H1 (cell line): ENCODE measurements around the gene PKD1. TPM values are rescaled to one million over a fixed set of nuclear protein-coding genes. Genes with fewer than 3 reads are reported as not detected.

Experiments used
- CTCF ChIA-PET: fragments of 300-600 bp; sonication (Branson Sonifier 250); formaldehyde crosslinking; loops from one replicate; lab custom pipeline; 2021; ENCODE audit not compliant: partially characterized antibody; lab: Charles Lee
- POLR2A ChIA-PET: fragments of 300-600 bp; sonication (Branson Sonifier 250); formaldehyde crosslinking; loops from one replicate; lab custom pipeline; 2021; ENCODE audit warnings: inconsistent platforms; ENCODE audit not compliant: partially characterized antibody; lab: Charles Lee
- DNase-seq, 2 experiments: peaks; one replicate each; pipeline versions ENCODE4 v3.0.0 to v3.0.0-alpha.2; 2010 to 2022; ENCODE audit warnings: low spot score in 2 of 2, low read depth in 1 of 2, mixed read lengths in 1 of 2
- FAIRE-seq: peaks from 2 replicates; lab custom pipeline; 2011; peaks lifted over from hg19 to GRCh38; lab: Jason Lieb, UNC
- H2AFZ ChIP-seq: 2 replicates; pipeline ENCODE4 v1.8.1; 2012; ENCODE audit warnings: low read length, inconsistent platforms
- H2AK5ac ChIP-seq: 2 replicates; pipeline ENCODE4 v1.6.1; 2013; ENCODE audit warnings: low read depth, low read length
- H2BK120ac ChIP-seq: replicated peaks from 2 replicates; pipeline ENCODE3; 2013; ENCODE audit warnings: low read depth, low read length, inconsistent platforms
- H2BK12ac ChIP-seq: 2 replicates; pipeline ENCODE4 v1.6.1; 2013; ENCODE audit warnings: low read depth, low read length
- H2BK15ac ChIP-seq: 2 replicates; pipeline ENCODE4 v1.6.1; 2013; ENCODE audit warnings: low read length
- H2BK20ac ChIP-seq: 2 replicates; pipeline ENCODE4 v1.6.1; 2013; ENCODE audit warnings: low read length
- H2BK5ac ChIP-seq: 2 replicates; pipeline ENCODE4 v1.6.1; 2013; ENCODE audit warnings: low read depth, low read length
- H3K14ac ChIP-seq: 2 replicates; pipeline ENCODE4 v1.6.1; 2013; ENCODE audit warnings: inconsistent platforms; ENCODE audit not compliant: insufficient read length
- H3K18ac ChIP-seq: 2 replicates; pipeline ENCODE4 v1.6.1; 2013; ENCODE audit warnings: low read length; ENCODE audit errors: extremely low read depth
- H3K23ac ChIP-seq: 2 replicates; pipeline ENCODE4 v1.6.1; 2013; ENCODE audit warnings: inconsistent platforms; ENCODE audit not compliant: insufficient read length
- H3K23me2 ChIP-seq: 2 replicates; pipeline ENCODE4 v1.6.1; 2013; ENCODE audit warnings: low read depth, low read length
- H3K27ac ChIP-seq: 2 replicates; pipeline ENCODE4 v1.6.1; 2011; ENCODE audit warnings: low read depth, low read length, inconsistent platforms
- H3K27me3 ChIP-seq, 4 experiments: replicated peaks in 1 of 4; 1 replicate in 1 of 4; 2 replicates in 3 of 4; pipeline versions ENCODE4 v1.6.1 to v1.8.1; 2011 to 2013; ENCODE audit warnings: low read length in 3 of 4, mild to moderate bottlenecking in 3 of 4, inconsistent platforms in 2 of 4, mixed read lengths in 2 of 4, moderate library complexity in 1 of 4; ENCODE audit not compliant: control insufficient read depth in 3 of 4, insufficient read depth in 3 of 4; ENCODE audit errors: extremely low read depth in 1 of 4
- H3K36me3 ChIP-seq, 4 experiments: 2 replicates each; pipeline versions ENCODE4 v1.6.1 to v1.8.1; 2011 to 2013; ENCODE audit warnings: mild to moderate bottlenecking in 4 of 4, low read length in 3 of 4, moderate library complexity in 2 of 4, control low read depth in 1 of 4, inconsistent platforms in 1 of 4; ENCODE audit not compliant: insufficient read depth in 4 of 4, control insufficient read depth in 2 of 4
- H3K4ac ChIP-seq: replicated peaks from 2 replicates; pipeline ENCODE3; 2013; ENCODE audit warnings: low read length, low read depth, mixed read lengths, inconsistent platforms; ENCODE audit not compliant: insufficient read length
- H3K4me1 ChIP-seq, 4 experiments: replicated peaks in 1 of 4; 1 replicate in 1 of 4; 2 replicates in 3 of 4; pipeline versions ENCODE4 v1.6.1 to v1.8.1; 2011 to 2013; ENCODE audit warnings: low read length in 3 of 4, inconsistent platforms in 2 of 4, mixed read lengths in 1 of 4; ENCODE audit not compliant: insufficient read depth in 4 of 4, control insufficient read depth in 3 of 4
- H3K4me2 ChIP-seq, 2 experiments: 2 replicates each; pipeline versions ENCODE4 v1.6.1 to v1.8.1; 2011 to 2013; ENCODE audit warnings: low read depth in 2 of 2, low read length in 2 of 2, control low read depth in 1 of 2, inconsistent platforms in 1 of 2, mild to moderate bottlenecking in 1 of 2; ENCODE audit not compliant: insufficient read depth in 1 of 2
- H3K4me3 ChIP-seq, 4 experiments: fragments of 200-600, 300-600 bp in 1 of 4; sonication (generic), shearing (Covaris generic), sonication (Bioruptor Twin) in 1 of 4; 2 replicates each; pipeline versions ENCODE4 v1.5.1 to v1.8.1; 2011 to 2016; ENCODE audit warnings: low read length in 4 of 4, low read depth in 3 of 4, control low read depth in 2 of 4, inconsistent platforms in 2 of 4, mild to moderate bottlenecking in 2 of 4, mixed read lengths in 1 of 4, moderate library complexity in 1 of 4; ENCODE audit not compliant: insufficient read depth in 2 of 4; ENCODE audit errors: extremely low read depth in 1 of 4
- H3K56ac ChIP-seq: replicated peaks from 2 replicates; pipeline ENCODE3; 2013; ENCODE audit warnings: low read depth, mild to moderate bottlenecking, mixed read lengths, low read length, inconsistent platforms; ENCODE audit not compliant: insufficient read length
- H3K79me1 ChIP-seq: 2 replicates; pipeline ENCODE4 v1.6.1; 2013; ENCODE audit warnings: low read depth, low read length, control low read depth
- H3K79me2 ChIP-seq, 2 experiments: 2 replicates each; pipeline versions ENCODE4 v1.6.1 to v1.8.1; 2012 to 2013; ENCODE audit warnings: low read length in 2 of 2, mild to moderate bottlenecking in 2 of 2, inconsistent platforms in 1 of 2; ENCODE audit not compliant: insufficient read depth in 2 of 2, control insufficient read depth in 1 of 2
- H3K9ac ChIP-seq, 4 experiments: replicated peaks in 1 of 4; 1 replicate in 1 of 4; 2 replicates in 3 of 4; pipeline versions ENCODE4 v1.6.1 to v1.8.1; 2011 to 2013; ENCODE audit warnings: low read depth in 3 of 4, low read length in 3 of 4, control low read depth in 2 of 4, mild to moderate bottlenecking in 2 of 4, moderate library complexity in 2 of 4, inconsistent platforms in 1 of 4; ENCODE audit errors: extremely low read depth in 1 of 4
- H3K9me3 ChIP-seq, 2 experiments: 2 replicates each; pipeline versions ENCODE4 v1.6.1 to v1.8.1; 2012 to 2013; ENCODE audit warnings: mild to moderate bottlenecking in 2 of 2, moderate library complexity in 2 of 2, control low read depth in 1 of 2, inconsistent platforms in 1 of 2, low read depth in 1 of 2, low read length in 1 of 2, mixed read lengths in 1 of 2; ENCODE audit not compliant: insufficient read depth in 2 of 2
- H4K20me1 ChIP-seq, 2 experiments: replicated peaks in 1 of 2; 2 replicates each; pipeline versions ENCODE3 to v1.8.1; 2011 to 2013; ENCODE audit warnings: inconsistent platforms in 2 of 2, low read length in 2 of 2, mild to moderate bottlenecking in 1 of 2; ENCODE audit not compliant: insufficient read depth in 2 of 2, control insufficient read depth in 1 of 2
- H4K5ac ChIP-seq: 2 replicates; pipeline ENCODE4 v1.6.1; 2013; ENCODE audit warnings: low read length, low read depth, mixed read lengths, inconsistent platforms; ENCODE audit not compliant: insufficient read length
- H4K8ac ChIP-seq: 2 replicates; pipeline ENCODE4 v1.8.0; 2013; ENCODE audit warnings: mild to moderate bottlenecking, moderate library complexity, low read length, inconsistent platforms; ENCODE audit not compliant: insufficient read depth; ENCODE audit errors: extremely low read depth
- H4K91ac ChIP-seq: replicated peaks from 2 replicates; pipeline ENCODE3; 2013; ENCODE audit warnings: low read length, mixed read lengths, inconsistent platforms; ENCODE audit not compliant: insufficient read length
- ASH2L ChIP-seq: fragments of 200-600, 300-600 bp; sonication (generic); IDR thresholded peaks from one replicate; pipeline ENCODE4 v1.7.1; 2017; ENCODE audit warnings: low read length
- CHD1 ChIP-seq: IDR thresholded peaks from 2 replicates; pipeline ENCODE4 v1.6.1; 2012; ENCODE audit warnings: low read depth, low read length, improper control_type of control experiment
- CHD2 ChIP-seq: IDR thresholded peaks from 2 replicates; pipeline ENCODE4 v1.6.1; 2012; ENCODE audit warnings: low read length, improper control_type of control experiment
- CTBP2 ChIP-seq: IDR thresholded peaks from 2 replicates; pipeline ENCODE4 v1.7.0; 2011; ENCODE audit warnings: borderline replicate concordance, mild to moderate bottlenecking, moderate library complexity, mixed read lengths, low read length; ENCODE audit not compliant: insufficient read depth, insufficient read length
- EZH2 ChIP-seq: fragments of 200-600 bp; sonication (generic); IDR thresholded peaks from 2 replicates; pipeline ENCODE4 v1.7.1; 2012; ENCODE audit warnings: low read depth, mild to moderate bottlenecking, moderate library complexity, low read length, inconsistent platforms; ENCODE audit not compliant: severe bottlenecking
- KDM1A ChIP-seq: fragments of 200-600, 300-600 bp; sonication (generic); IDR thresholded peaks from 2 replicates; pipeline ENCODE4 v1.7.1; 2016; ENCODE audit warnings: mild to moderate bottlenecking, low read length, borderline replicate concordance
- POU5F1 ChIP-seq: IDR thresholded peaks from 2 replicates; pipeline ENCODE4 v1.6.1; 2011; ENCODE audit warnings: low read depth, mild to moderate bottlenecking, low read length, moderate library complexity
- TBP ChIP-seq: IDR thresholded peaks from 2 replicates; pipeline ENCODE4 v1.6.1; 2011; ENCODE audit warnings: low read depth, low read length, improper control_type of control experiment
- TCF12 ChIP-seq: IDR thresholded peaks from 2 replicates; pipeline ENCODE4 v1.6.1; 2011; ENCODE audit warnings: low read depth, mild to moderate bottlenecking, low read length
- TEAD4 ChIP-seq: IDR thresholded peaks from 2 replicates; pipeline ENCODE4 v1.6.1; 2012; ENCODE audit warnings: low read depth, low read length, inconsistent platforms, mixed read lengths
- YY1 ChIP-seq: IDR thresholded peaks from 2 replicates; pipeline ENCODE4 v1.6.1; 2011; ENCODE audit warnings: low read depth, mild to moderate bottlenecking, low read length
- WGBS, 2 experiments: shearing (Covaris generic) in 1 of 2; methylation state at CpG; one replicate each; pipeline versions ENCODE4 v1.1.6 to v1.1.7; 2013 to 2015; ENCODE audit warnings: low lambda C conversion rate in 2 of 2, mixed read lengths in 2 of 2, inconsistent platforms in 1 of 2, low coverage in 1 of 2, missing lambda C conversion rate in 1 of 2; ENCODE audit not compliant: insufficient replicate concordance in 2 of 2, insufficient coverage in 1 of 2, insufficient read length in 1 of 2; ENCODE audit errors: extremely low coverage in 1 of 2, missing lambda C conversion rate in 1 of 2; 5-methylcytosine and 5-hydroxymethylcytosine counted together
- polyA plus RNA-seq, 7 experiments: library from polyadenylated mRNA; depleted of rRNA in 3 of 7; stranded (reverse) in 5 of 7; unstranded in 2 of 7; fragments of >200 nt in 5 of 7; fragments of 200-250 nt in 2 of 7; gene quantifications; 1 replicate in 5 of 7; 2 replicates in 1 of 7; 4 replicates in 1 of 7; pipeline versions ENCODE4 v1.2.1 to v1.2.3, GENCODE V29; 2011 to 2013; ENCODE audit warnings: missing spikeins in 2 of 7, mixed read lengths in 2 of 7
- total RNA-seq: library from RNA; stranded (reverse); fragmentation: NEBNext Ultra II Directional; extraction: Animal tissue kit (Norgen Biotek cat#: 25700); gene quantifications from 2 replicates; pipeline ENCODE4 v1.2.1, GENCODE V29; 2021

The PKD1 gene
- total and polyA plus RNA-seq, 2 of the 8 experiments (the other 6 are each of a cell fraction or from before 2014, with no cell fraction given), result 40.6 to 52.7 TPM

GRCh38 chr16:2158262-2158638 is 22.6 kb upstream of the PKD1 start:
- Histone ChIP-seq H3K27me3 (no peaks in the 10 kb centered on the region), H2AFZ (no peak overlapping the region), H3K56ac (no peak overlapping the region), H2AK5ac (no peak overlapping the region), H4K5ac (no peak overlapping the region), H3K36me3 (peaks cover 3 to 16% (median 9%) of the 10 kb centered on the region in 4 experiments; a peak in 6 of 8 replicates), H4K91ac (no peak overlapping the region), H3K4me2 (peak overlapping the region in 1 of 2 experiments; percentile 26; a peak in 1 of 4 replicates), H3K9ac (no peak overlapping the region), H2BK5ac (no peak overlapping the region), H3K79me2 (peaks cover 46 to 90% of the 10 kb centered on the region in 2 experiments), H2BK15ac (no peak overlapping the region), H3K18ac (no peak overlapping the region), H3K4ac (no peak overlapping the region), H3K23me2 (peaks cover 16% of the 10 kb centered on the region; the same call in 1 of the 2 replicates), H4K20me1 (peaks cover 34 to 61% of the 10 kb centered on the region in 2 experiments), H3K4me1 (peaks cover 0 to 32% (median 19%) of the 10 kb centered on the region in 4 experiments; a peak in 5 of 7 replicates), H3K79me1 (peaks cover 25% of the 10 kb centered on the region), H3K27ac (no peak overlapping the region), H3K9me3 (no peaks in the 10 kb centered on the region; a peak in 1 of 4 replicates), H2BK120ac (no peak overlapping the region), H2BK12ac (peak overlapping the region; percentile 68; the same call in 1 of the 2 replicates), H3K4me3 (no peak overlapping the region)
- POLR2A ChIA-PET, result interaction anchor here (0.5 to 15.0 kb wide), 9 partner anchors 12 to 136 kb away, joined by 3 to 312 read pairs (median 5); partner anchors contain the start of genes BRICD5, DNASE1L2, MLST8 and PGP
- DNase-seq (no peak), FAIRE-seq (no peak)
- WGBS, 2 experiments, result 90% methylated on average over 15 of the region's 15 CpGs; no CpG with 5 or more reads in 1 of the 2 experiments
- CTCF ChIA-PET, result interaction anchor here (0.8 to 2.0 kb wide), 2 partner anchors 11 to 18 kb away, joined by 3 to 6 read pairs; no protein-coding TSS in a partner anchor
- TF ChIP-seq CTBP2 (no peak), TBP (no peak), POU5F1 (no peak), CHD2 (no peak), CHD1 (no peak), TCF12 (no peak), YY1 (no peak), KDM1A (no peak), TEAD4 (no peak), EZH2 (no peak), ASH2L (no peak)
- TF ChIP-seq, all 59 proteins: peak for 0
- Histone ChIP-seq H3K14ac (no peak overlapping the region), H4K8ac (no peak overlapping the region; the same call in 1 of the 2 replicates), H2BK20ac (no peak overlapping the region), H3K23ac (no peak overlapping the region)
